ENCODE data around the gene NDUFS6.
A peak's percentile ranks its signal among the peaks of the same experiment; 100 is the strongest.
"Not testable (repeated sequence)": the region's sequence is repeated elsewhere in the genome, so short reads cannot be mapped to it uniquely, and the experiment has no call there.

NDUFS6 gene

GRCh38 chr5:1794901-1795290, 6.3 kb upstream of the NDUFS6 start:
- Mint-ChIP-seq H3K4me1 (ENCODE audit: low read depth) (peaks cover 25% of the 10 kb centered on the region), H3K36me3 (ENCODE audit: low read depth) (peaks cover 39% of the 10 kb centered on the region), H3K4me3 (no peak overlapping the region), H3K27me3 (peaks cover 1% of the 10 kb centered on the region), H3K27ac (no peak overlapping the region), H3K9me3 (no peaks in the 10 kb centered on the region)
- intact Hi-C loops (cut with micrococcal nuclease): no loop called here

GRCh38 chr5:1795506-1795905, 5.7 kb upstream of the NDUFS6 start:
- peaks cover 1% of the 10 kb centered on the region for H3K27me3 Mint-ChIP-seq
- no peak overlapping the region for H3K4me3 Mint-ChIP-seq
- H3K36me3 Mint-ChIP-seq (ENCODE audit: low read depth): peaks cover 45% of the 10 kb centered on the region
- H3K4me1 Mint-ChIP-seq (ENCODE audit: low read depth): peaks cover 32% of the 10 kb centered on the region
- H3K27ac Mint-ChIP-seq: no peak overlapping the region
- H3K9me3 Mint-ChIP-seq: no peaks in the 10 kb centered on the region
- intact Hi-C loops (cut with micrococcal nuclease): no loop called here

- peaks cover 45% of the 10 kb centered on the region for H3K36me3 Mint-ChIP-seq (ENCODE audit: low read depth)
- intact Hi-C loops (cut with micrococcal nuclease): no loop called here
- H3K9me3 Mint-ChIP-seq: no peaks in the 10 kb centered on the region
- H3K27ac Mint-ChIP-seq: no peak overlapping the region
- H3K4me1 Mint-ChIP-seq (ENCODE audit: low read depth): peaks cover 35% of the 10 kb centered on the region
- H3K4me3 Mint-ChIP-seq: no peak overlapping the region
- no peaks in the 10 kb centered on the region for H3K27me3 Mint-ChIP-seq
These were observed 5.3 kb upstream of the NDUFS6 start for GRCh38 chr5:1795931-1796330.

- peaks cover 49% of the 10 kb centered on the region for H3K36me3 Mint-ChIP-seq (ENCODE audit: low read depth)
- H3K4me3 Mint-ChIP-seq: no peak overlapping the region
- intact Hi-C loops (cut with micrococcal nuclease): no loop called here
- H3K4me1 Mint-ChIP-seq (ENCODE audit: low read depth): peaks cover 35% of the 10 kb centered on the region
- H3K27me3 Mint-ChIP-seq: no peaks in the 10 kb centered on the region
- no peak overlapping the region for H3K27ac Mint-ChIP-seq
- no peaks in the 10 kb centered on the region for H3K9me3 Mint-ChIP-seq
These were observed 4.7 kb upstream of the NDUFS6 start for GRCh38 chr5:1796371-1797102.

- intact Hi-C loops (cut with micrococcal nuclease): no loop called here
These were observed 4.0 kb upstream of the NDUFS6 start for GRCh38 chr5:1797103-1797800.

GRCh38 chr5:1797855-1798254, 3.4 kb upstream of the NDUFS6 start:
- H3K27ac Mint-ChIP-seq: no peak overlapping the region
- no peak overlapping the region for H3K4me3 Mint-ChIP-seq
- peaks cover 41% of the 10 kb centered on the region for H3K4me1 Mint-ChIP-seq (ENCODE audit: low read depth)
- intact Hi-C loops (cut with micrococcal nuclease): no loop called here
- no peaks in the 10 kb centered on the region for H3K9me3 Mint-ChIP-seq
- H3K36me3 Mint-ChIP-seq (ENCODE audit: low read depth): peaks cover 55% of the 10 kb centered on the region
- H3K27me3 Mint-ChIP-seq: no peaks in the 10 kb centered on the region

More at GRCh38 chr5:1797103-1797800, 4.0 kb upstream of the NDUFS6 start:
- no peak overlapping the region for H3K27ac Mint-ChIP-seq
- no peaks in the 10 kb centered on the region for H3K9me3 Mint-ChIP-seq
- no peak overlapping the region for H3K4me3 Mint-ChIP-seq
- peaks cover 50% of the 10 kb centered on the region for H3K36me3 Mint-ChIP-seq (ENCODE audit: low read depth)
- no peaks in the 10 kb centered on the region for H3K27me3 Mint-ChIP-seq
- H3K4me1 Mint-ChIP-seq (ENCODE audit: low read depth): peaks cover 35% of the 10 kb centered on the region

GRCh38 chr5:1798589-1798988, 2.6 kb upstream of the NDUFS6 start:
- H3K27me3 Mint-ChIP-seq; H3K9me3 Mint-ChIP-seq; intact Hi-C loops (cut with micrococcal nuclease): not testable (repeated sequence)
- Mint-ChIP-seq H3K27ac (peak overlapping the region; percentile 94), H3K4me3 (peak overlapping the region; percentile 94), H3K4me1 (ENCODE audit: low read depth) (peaks cover 48% of the 10 kb centered on the region), H3K36me3 (ENCODE audit: low read depth) (peaks cover 62% of the 10 kb centered on the region)

- H3K27ac Mint-ChIP-seq: peak overlapping the region; percentile 94
- H3K27me3 Mint-ChIP-seq: no peaks in the 10 kb centered on the region
- no peaks in the 10 kb centered on the region for H3K9me3 Mint-ChIP-seq
- intact Hi-C loops (cut with micrococcal nuclease): no loop called here
- H3K36me3 Mint-ChIP-seq (ENCODE audit: low read depth): peaks cover 68% of the 10 kb centered on the region
- peak overlapping the region; percentile 94 for H3K4me3 Mint-ChIP-seq
- H3K4me1 Mint-ChIP-seq (ENCODE audit: low read depth): peaks cover 53% of the 10 kb centered on the region
These were observed 2.1 kb upstream of the NDUFS6 start for GRCh38 chr5:1799110-1799601.

GRCh38 chr5:1799602-1800471, 1.4 kb upstream of the NDUFS6 start, which contains the start of gene MRPL36:
TSS of gene MRPL36 (minus strand) at chr5:1799837. CDS start at chr5:1798935, 902 bp downstream.
- Mint-ChIP-seq H3K27me3 (no peaks in the 10 kb centered on the region), H3K27ac (peak within 1 kb of the TSS; percentile 94), H3K4me1 (ENCODE audit: low read depth) (peaks cover 54% of the 10 kb centered on the region), H3K4me3 (peak within 1 kb of the TSS; percentile 94), H3K9me3 (no peaks in the 10 kb centered on the region), H3K36me3 (ENCODE audit: low read depth) (peaks cover 75% of the 10 kb centered on the region)
- intact Hi-C loops (cut with micrococcal nuclease): no loop called here

GRCh38 chr5:1800472-1801221, 560 bp upstream of the NDUFS6 start:
- Mint-ChIP-seq H3K9me3 (no peaks in the 10 kb centered on the region), H3K4me1 (ENCODE audit: low read depth) (peaks cover 54% of the 10 kb centered on the region), H3K27me3 (no peaks in the 10 kb centered on the region), H3K36me3 (ENCODE audit: low read depth) (peaks cover 83% of the 10 kb centered on the region), H3K4me3 (peak overlapping the region; percentile 94), H3K27ac (peak overlapping the region; percentile 94)
- intact Hi-C loops (cut with micrococcal nuclease): no loop called here

GRCh38 chr5:1801967-1802295, 724 bp downstream of the NDUFS6 start:
- H3K4me3 Mint-ChIP-seq: peak overlapping the region; percentile 94
- H3K27ac Mint-ChIP-seq: peak overlapping the region; percentile 94
- intact Hi-C loops (cut with micrococcal nuclease): no loop called here
- H3K9me3 Mint-ChIP-seq: no peaks in the 10 kb centered on the region
- peaks cover 86% of the 10 kb centered on the region for H3K36me3 Mint-ChIP-seq (ENCODE audit: low read depth)
- peaks cover 61% of the 10 kb centered on the region for H3K4me1 Mint-ChIP-seq (ENCODE audit: low read depth)
- H3K27me3 Mint-ChIP-seq: no peaks in the 10 kb centered on the region

GRCh38 chr5:1803192-1803591, 2.0 kb downstream of the NDUFS6 start:
- Mint-ChIP-seq H3K27me3 (no peaks in the 10 kb centered on the region), H3K36me3 (ENCODE audit: low read depth) (peaks cover 86% of the 10 kb centered on the region), H3K4me3 (no peak overlapping the region), H3K27ac (no peak overlapping the region), H3K4me1 (ENCODE audit: low read depth) (peaks cover 61% of the 10 kb centered on the region), H3K9me3 (no peaks in the 10 kb centered on the region)
- intact Hi-C loops (cut with micrococcal nuclease): no loop called here

- Mint-ChIP-seq H3K4me3 (no peak overlapping the region), H3K9me3 (no peaks in the 10 kb centered on the region), H3K27me3 (no peaks in the 10 kb centered on the region), H3K27ac (no peak overlapping the region), H3K36me3 (ENCODE audit: low read depth) (peaks cover 86% of the 10 kb centered on the region), H3K4me1 (ENCODE audit: low read depth) (peaks cover 55% of the 10 kb centered on the region)
- intact Hi-C loops (cut with micrococcal nuclease): no loop called here
These were observed 2.9 kb downstream of the NDUFS6 start for GRCh38 chr5:1804001-1804690.

Measured in dendritic cell treated with granulocyte-macrophage colony-stimulating factor and Interleukin-4, amounts not matched to agents 40 ng/mL and 50 ng/mL, for 4 days (primary cell).